GM10266 (cell line): ENCODE data around the gene TIPIN.
"Not testable (repeated sequence)": the region's sequence is repeated elsewhere in the genome, so short reads cannot be mapped to it uniquely, and the experiment has no call there.

Source experiments
- DNase-seq: peaks from one replicate; pipeline ENCODE4 v3.0.0; 2012; ENCODE audit errors: extremely low spot score
- CTCF ChIP-seq: IDR thresholded peaks from 2 replicates; pipeline ENCODE4 v1.5.1; 2012; ENCODE audit warnings: mild to moderate bottlenecking, low read depth; ENCODE audit not compliant: control insufficient read depth, insufficient read depth; ENCODE audit errors: missing control alignments

Gene TIPIN

GRCh38 chr15:66401130-66402021 lies 44.9 kb upstream of the TIPIN start:
- DNase-seq, result no peak
- no peak for TF ChIP-seq CTCF

- DNase-seq, result no peak
- TF ChIP-seq CTCF, result no peak
These were observed 43.9 kb upstream of the TIPIN start for GRCh38 chr15:66400351-66400774.

GRCh38 chr15:66399276-66399675 lies 42.8 kb upstream of the TIPIN start:
- no peak for DNase-seq
- TF ChIP-seq CTCF, result no peak

GRCh38 chr15:66394915-66395314 lies 38.4 kb upstream of the TIPIN start:
- no peak for DNase-seq
- no peak for TF ChIP-seq CTCF

- no peak for TF ChIP-seq CTCF
- no peak for DNase-seq
These were observed 38.0 kb upstream of the TIPIN start for GRCh38 chr15:66394472-66394871.

GRCh38 chr15:66393037-66393436 lies 36.6 kb upstream of the TIPIN start:
- DNase-seq, result not testable (repeated sequence)

- TF ChIP-seq CTCF, result no peak
- DNase-seq, result peak; percentile 27
These were observed 34.2 kb upstream of the TIPIN start for GRCh38 chr15:66390678-66391077.

GRCh38 chr15:66389859-66390381 lies 33.4 kb upstream of the TIPIN start:
- DNase-seq, result no peak

More at GRCh38 chr15:66389859-66390381, 33.4 kb upstream of the TIPIN start:
- no peak for TF ChIP-seq CTCF
